Stimulated activated CD4-positive, alpha-beta T cell treated with anti-CD3 and anti-CD28 coated beads, Interleukin-2, amount 100 ng/mL, for 48 hours (primary cell): Measurements from ENCODE around the gene MTCH1.

ENCODE experiments used
- DNase-seq, 2 donors: peaks; one replicate each; pipeline ENCODE4 v3.0.0-alpha.2; 2020

The MTCH1 gene, protein sequence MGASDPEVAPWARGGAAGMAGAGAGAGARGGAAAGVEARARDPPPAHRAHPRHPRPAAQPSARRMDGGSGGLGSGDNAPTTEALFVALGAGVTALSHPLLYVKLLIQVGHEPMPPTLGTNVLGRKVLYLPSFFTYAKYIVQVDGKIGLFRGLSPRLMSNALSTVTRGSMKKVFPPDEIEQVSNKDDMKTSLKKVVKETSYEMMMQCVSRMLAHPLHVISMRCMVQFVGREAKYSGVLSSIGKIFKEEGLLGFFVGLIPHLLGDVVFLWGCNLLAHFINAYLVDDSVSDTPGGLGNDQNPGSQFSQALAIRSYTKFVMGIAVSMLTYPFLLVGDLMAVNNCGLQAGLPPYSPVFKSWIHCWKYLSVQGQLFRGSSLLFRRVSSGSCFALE

DNA sequence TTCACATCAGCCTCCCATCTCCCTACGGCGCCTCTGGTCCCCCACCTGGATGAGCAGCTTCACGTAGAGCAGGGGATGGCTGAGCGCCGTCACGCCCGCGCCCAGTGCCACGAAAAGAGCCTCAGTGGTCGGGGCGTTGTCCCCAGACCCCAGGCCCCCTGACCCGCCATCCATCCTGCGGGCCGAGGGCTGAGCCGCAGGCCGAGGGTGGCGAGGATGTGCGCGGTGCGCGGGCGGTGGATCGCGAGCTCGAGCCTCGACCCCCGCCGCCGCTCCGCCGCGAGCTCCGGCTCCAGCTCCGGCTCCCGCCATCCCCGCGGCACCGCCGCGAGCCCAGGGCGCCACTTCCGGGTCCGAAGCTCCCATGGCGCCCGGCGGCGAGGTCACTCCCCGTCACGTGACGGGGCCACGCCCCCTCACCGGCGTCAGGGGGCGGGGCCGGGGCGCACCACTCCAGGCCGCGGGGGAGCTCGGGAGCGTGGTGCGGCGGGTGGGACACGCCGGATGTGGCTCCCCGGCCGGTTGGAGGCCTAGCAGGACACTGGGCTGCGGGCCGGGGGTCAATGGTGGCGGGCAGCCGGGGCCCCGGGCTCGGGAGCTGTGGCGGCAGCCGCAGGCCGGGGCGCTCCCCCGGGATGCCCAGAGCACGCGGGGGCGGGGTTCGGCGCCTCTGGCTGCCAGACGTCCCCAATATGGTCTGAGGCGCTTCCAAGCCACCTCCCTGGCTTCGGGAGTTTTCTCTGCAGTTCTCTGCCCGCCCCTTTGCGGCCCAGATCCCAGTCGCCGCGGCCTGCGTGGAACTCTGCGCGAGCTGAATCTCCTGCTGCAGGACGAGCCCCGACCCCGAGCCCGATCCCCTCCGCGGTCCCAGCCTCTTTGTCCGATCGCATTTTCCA is at the start of gene MTCH1:
MTCH1 (minus strand) TSS at position 389 of the 896 bp plus-strand sequence; CDS start at position 366, 23 bp downstream.
- peak; percentile 85 to 89 for DNase-seq

DNA sequence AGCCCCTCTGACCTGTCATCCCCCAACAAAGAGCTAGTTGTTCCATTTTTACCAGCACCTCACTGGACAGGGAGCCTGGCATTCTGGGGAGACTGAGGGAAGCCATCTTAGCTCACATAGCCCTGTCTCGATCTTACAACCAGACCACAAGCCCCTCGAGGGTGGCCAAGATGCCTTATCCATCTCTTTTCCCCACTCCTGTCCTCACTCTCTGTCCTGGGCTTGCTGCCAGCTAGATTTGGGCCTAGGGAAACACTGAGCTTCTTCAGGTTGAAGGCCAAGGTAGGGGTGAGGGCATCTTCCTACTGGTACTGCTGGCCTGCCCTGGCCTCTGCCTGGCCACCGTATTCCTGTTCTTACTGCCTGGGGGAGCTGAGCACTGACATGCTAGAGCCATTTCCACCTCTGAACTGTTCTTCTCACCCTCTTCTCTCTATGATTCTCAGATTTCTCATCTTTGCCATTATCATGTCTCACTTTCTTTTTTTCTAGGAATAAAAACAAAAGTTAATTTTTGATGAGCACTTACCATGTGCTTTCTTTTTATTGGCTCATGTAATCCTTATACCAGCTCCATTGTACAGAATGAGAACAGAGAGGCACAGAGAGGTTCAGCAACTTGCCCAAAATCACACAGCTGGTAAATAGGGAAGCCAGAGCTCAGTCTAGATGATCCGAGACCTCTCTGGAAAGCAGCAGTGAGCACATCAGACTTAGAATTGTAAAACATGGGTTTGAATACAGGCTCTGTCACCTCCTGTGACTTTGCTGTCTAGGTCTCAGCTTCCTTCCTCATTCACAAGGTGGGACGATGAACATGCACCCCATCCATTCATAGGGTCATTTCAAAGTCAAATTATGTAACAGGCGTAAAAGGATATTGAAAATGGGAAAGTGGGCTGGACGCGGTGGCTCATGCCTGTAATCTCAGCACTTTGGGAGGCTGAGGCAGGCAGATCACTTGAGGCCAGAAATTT is 48.1 kb upstream of the MTCH1 start:
- DNase-seq, result no peak

DNA sequence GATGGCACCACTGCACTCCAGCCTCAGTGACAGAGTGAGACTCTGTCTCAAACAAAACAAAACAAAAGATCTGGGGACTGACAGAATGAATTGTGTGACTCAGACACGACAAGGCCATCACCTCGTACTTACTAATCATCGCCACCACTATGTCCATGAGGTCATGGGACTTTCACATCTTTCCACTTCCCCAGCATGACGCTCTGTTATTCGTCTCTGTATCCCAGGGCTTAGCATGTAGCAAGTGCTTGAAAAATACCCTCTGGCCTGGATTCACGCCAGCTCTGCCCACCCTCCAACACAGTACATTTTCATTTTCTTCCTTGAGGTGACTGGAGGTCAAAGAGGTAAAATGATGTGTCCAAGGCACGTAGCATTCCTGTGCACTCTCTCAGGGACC is 47.3 kb upstream of the MTCH1 start:
- DNase-seq, result peak; percentile 41 to 44

DNA sequence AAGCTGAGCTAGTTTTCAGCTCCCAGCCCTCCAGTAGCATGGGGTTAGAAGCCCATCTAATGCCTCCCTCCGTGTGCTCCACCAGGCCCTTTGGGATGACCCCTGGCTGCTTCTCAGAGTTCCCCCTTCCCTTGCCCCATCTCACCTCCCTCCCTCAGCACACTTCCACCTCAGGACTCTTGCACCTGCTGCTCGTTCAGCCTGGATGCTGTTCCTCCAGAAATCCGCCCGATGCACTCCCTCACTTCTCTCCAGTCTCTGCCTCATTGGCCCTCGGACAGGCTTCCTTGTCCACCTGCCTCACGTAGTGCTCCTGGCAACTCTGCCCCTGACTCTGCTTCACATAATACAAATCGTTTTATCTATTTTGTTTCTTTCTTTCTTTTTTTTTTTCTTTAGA is 46.2 kb upstream of the MTCH1 start:
- DNase-seq, result no peak

DNA sequence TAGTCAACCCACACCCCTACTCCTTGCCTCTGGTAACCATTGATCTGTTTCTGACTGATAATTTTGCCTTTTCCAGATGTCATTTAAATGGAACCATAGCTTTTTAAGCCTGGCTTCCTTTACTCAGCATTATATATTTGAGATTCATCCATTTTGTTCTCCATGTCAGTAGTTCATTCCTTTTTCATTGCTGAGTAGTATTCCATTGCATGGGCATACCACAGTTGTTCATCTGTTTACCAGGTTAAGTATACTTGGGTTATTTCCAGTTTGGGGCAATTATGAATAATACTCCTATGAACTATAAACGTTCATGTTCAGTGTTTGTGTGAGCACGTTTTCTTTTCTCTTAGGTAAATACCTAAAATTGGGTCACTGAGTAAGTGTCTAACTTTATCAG is 44.6 kb upstream of the MTCH1 start:
- DNase-seq, result no peak

DNA sequence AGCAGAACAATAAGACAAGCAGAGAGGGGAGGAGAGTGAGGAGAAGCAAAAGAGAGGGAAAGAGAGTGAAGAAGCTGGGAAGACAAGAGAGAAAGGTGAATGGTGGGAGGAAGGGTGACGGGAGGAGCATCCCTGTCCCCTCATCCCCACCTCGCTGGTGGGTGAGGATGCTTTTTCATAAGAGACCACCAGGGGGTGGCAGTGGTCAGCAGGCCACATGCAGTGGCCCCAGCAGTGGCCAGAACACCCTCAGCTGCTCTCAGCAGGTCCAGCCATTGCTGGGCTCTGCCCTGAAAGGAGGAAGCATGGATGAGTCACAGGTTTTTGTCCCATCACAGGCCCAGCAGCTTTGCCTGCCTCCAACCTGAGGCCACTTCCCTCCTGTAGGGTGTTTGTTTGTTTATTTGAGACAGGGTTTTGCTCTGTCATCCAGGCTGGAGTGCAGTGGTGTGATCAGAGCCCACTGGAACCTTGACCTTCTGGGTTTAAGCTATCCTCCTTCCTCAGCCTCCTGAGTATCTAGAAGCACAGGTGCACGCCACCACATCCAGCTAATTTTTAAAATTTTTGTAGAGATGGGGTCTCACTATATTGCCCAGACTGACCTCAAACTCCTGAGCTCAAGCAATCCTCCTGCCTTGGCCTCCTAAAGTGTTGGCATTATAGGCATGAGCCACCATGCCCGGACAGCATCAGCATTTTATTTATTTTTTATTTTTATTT is 43.4 kb upstream of the MTCH1 start:
- peak in 1 of 2 donors; percentile 50 for DNase-seq

DNA sequence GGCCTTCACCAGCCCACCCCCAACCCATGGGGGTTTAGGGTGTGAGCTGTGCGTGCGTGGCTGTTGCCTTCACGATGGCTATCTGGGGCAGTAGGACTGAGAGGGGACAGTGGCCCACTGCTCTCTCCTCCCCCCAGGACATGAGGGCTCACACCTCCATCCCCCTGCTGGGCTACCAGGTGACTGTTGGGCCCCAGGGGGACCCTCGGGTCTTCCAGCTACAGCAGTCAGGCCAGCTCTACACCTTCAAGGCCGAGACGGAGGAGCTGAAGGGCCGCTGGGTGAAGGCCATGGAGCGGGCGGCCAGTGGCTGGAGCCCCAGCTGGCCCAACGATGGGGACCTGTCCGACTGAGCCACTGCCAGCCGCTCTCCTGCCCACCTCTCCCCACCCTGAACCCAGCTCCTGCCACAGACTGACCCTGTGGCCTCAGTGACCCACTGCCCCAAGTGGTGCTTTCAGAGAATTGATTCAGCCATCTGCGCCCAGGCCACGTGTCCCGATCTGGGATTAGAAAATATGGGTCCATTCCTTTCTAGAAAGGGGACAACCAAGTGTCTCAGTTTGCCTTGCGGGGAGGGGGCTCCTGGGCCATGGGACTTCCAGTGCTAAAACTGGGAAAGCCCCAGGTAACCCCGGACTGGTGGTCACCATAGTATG is 41.9 kb upstream of the MTCH1 start:
- DNase-seq, result no peak

DNA sequence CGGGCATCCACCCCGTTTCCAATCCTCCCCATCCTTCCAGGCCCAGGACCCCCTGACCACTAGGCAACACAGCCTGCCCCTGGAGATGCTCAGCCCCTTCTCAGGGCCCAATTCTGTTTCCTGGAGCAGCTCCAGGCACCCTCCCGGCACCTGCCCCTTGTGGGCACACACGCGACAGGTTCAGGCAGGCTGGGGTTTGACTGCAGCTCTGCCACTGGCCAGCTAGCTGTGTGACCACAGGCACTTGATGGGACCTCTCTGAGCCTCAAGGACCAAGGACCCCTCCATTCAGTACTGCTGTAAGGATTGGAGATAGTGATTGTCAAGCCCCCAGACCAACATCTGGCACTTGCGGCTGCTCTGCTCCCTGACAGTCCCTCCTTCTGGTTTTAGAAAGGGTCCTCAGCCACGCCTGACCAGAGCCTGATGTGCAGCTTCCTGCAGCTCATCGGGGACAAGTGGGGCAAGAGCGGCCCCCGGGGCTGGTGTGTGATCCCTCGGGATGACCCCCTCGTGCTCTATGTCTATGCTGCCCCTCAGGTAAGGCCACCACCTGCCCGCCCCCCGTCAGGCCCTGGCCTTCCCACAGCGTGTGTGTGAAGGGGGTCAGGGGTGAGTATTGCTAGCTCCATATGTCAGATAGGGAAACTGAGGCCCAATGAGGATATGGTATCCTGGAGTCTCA is 41.2 kb upstream of the MTCH1 start:
- DNase-seq, result no peak

DNA sequence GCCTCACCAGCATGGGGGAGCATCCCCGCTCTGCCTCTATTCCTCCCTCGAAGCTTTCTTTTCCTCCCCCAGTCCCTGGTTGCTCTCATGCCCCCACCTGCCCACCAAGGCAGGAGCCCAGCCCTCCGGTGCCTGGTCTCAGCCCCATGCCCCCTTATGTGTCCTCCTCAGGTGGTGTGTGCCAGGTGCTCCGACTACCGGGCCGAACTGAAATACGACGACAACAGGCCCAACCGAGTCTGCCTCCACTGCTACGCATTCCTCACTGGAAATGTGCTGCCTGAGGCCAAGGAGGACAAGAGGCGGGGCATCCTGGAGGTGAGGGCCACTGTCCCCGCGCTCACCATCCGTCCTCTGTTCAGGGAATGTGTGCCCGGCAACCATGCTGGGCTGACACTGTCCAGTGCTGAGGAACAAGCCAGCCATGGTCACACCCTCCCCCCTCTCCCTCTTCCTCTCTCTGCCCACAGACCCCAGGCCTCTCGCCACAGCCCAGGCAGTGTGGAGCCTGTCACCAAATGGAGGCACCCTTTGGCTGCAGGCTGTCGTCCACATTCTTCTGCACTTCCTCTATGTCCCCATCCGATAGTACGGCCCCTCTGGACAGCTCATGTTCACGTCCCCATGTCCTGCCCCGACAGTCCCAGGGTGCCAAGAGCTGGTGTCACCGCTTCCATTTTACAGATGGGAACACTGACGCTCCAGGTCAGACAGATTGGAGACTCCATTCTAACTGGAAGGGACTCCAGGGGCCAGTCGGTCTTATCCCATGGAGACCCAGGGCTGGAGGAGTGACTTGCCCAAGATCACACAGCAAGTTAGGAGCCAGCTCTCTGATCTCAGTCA is 39.8 kb upstream of the MTCH1 start:
- no peak for DNase-seq

DNA sequence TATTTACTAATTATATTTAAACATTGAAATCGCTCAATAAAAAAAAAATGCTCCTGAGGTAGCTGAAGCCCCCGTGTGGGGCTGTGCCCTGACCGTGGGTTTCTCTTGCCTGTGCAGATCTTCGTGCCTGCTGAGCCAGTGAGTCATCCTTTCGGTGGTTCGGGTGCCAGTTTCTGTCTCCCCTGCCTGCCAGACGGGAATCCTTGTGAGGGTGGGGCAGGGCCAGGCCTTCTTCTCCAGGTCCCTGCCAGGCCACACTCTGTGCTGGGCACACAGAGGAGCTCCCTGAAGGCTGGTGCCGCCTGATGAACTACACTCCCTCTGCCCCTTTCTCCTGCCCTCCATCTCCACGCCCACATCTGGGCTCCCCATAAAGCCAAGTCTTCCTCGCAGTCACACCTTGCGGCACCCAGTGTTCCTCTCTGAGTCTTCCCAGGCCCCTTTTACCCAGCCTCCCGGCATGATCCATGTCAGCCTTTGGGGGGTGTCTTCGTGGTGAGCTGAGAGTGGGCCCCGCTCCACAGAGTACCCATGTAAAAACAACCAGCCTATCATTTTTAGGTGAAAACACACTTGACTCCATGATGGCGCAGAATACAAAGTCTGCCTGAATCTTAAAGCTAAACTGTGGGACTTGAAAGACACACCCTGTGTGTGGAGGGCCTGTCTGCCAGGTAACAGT is 38.8 kb upstream of the MTCH1 start:
- peak in 1 of 2 donors; percentile 53 for DNase-seq

DNA sequence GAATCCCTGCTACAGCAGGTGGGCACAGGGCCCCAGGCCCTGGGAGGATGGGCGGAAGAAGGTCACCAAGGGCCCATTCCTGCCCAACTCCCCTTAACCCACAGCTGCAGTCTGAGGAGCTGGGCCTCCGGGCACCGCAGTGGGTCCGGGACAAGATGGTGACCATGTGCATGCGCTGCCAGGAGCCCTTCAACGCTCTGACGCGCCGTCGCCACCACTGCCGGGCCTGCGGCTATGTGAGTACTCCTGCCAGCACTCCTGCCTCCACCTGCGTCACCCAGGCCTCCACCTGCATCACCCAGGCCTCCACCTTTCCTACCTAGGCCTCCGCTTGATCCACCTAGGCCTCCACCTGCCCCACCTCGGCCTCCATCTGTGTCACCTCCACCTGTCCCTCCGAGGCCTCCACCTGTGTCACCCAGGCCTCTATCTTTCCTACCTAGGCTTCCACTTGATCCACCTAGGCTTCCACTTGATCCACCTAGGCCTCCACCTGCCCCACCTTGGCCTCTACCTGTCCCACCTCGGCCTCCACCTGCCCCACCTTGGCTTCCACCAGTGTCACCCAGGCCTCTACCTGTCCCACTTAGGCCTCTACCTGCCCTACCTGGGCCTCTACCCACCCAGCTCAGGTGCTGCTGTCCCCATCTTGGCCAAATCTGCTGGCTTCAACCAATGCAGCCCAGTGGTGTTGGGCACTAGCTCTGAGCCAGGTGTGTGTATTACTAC is 36.3 kb upstream of the MTCH1 start:
- no peak for DNase-seq

DNA sequence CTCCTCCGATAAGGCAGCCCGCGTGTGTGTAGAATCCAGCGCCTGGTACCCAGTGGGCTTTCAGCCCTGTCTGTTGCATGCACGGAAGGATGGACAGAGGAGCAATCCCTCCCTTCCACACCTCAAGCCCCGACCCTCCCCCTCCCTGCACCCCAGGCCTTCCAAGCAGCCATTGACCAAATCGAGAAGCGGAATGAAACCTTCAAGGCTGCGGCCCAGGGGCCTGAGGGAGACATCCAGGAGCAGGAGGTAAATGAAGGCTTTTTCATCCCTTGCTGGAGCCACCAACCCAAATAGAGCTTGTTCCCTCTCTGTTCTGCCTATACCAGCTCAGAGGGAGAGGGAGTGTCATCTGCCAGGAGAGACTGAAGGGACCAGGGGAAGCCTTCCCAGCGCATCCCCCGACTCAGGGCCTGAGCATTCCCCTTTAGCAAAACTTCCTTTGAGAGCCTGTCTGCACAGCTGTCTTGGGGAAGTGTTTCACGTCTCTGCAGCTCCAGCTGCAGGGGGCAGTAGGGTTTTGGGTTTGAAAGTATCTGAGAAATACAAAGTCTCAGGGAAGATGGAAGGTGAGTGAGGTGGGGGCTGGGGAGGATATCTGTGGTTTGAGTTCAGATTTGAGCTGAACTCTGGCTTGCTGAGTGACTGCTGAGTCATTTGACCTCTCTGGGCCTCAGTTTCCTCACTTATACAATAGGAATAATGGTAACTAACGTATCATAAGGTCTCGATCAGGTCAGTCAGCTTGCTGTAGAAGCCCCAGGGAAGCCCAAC is 35.5 kb upstream of the MTCH1 start:
- peak; percentile 54 to 60 for DNase-seq

DNA sequence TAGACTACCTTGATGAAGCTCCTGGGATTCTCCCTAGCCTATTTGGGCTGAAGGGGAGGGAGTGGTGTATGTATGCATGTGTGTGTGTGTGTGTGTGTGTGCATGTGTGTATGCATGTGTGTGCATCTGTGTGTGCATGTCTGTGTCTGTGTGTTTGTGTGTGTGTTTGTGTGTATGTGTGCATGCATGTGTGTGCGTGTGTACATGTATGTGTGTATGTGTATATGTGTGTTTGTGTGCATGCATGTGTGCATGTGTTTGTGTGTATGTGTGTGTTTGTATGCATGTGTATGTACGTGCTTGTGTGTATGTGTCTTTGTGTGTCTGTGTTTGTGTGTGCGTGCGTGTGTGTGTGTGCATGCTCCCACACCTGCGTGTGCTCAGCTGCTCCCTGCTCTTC is 34.8 kb upstream of the MTCH1 start:
- no peak for DNase-seq

DNA sequence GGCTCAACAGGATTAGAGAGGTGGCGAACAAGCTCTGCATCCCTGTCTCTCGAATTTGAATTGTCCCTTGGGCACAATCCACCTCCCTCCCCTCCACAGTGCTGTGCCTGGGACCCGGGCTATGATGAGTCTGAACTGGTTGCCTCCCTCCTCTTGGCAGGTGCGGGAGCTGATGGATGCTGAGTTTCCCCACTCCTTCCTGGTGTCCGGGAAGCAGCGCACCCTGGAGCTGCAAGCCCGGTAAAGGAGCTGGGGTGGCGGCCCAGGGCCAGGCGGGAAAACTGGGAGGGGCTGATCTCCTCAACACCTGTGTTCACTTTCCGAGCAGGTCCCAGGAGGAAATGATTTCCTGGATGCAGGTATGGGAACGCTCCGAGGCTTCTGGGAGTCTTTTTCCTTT is 34.4 kb upstream of the MTCH1 start:
- no peak for DNase-seq

DNA sequence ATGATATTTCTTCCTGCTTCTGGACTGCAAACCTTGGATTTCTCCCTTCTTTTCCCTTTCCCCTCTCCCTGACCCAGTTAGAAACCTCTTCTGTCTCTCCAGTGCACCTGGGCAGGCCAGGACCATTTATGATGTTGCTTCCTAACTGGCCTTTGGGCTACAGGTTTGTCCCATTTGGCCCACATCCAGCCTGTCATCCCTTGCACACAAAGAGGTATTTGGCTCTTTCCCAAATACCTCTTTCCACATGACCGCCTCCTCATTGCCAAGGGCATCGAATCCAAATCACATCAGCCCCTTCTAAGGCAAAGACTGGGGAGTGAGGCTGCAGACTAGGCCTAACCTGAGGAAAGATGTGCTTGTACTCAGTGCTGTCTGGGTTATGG is 33.1 kb upstream of the MTCH1 start:
- DNase-seq, result no peak

DNA sequence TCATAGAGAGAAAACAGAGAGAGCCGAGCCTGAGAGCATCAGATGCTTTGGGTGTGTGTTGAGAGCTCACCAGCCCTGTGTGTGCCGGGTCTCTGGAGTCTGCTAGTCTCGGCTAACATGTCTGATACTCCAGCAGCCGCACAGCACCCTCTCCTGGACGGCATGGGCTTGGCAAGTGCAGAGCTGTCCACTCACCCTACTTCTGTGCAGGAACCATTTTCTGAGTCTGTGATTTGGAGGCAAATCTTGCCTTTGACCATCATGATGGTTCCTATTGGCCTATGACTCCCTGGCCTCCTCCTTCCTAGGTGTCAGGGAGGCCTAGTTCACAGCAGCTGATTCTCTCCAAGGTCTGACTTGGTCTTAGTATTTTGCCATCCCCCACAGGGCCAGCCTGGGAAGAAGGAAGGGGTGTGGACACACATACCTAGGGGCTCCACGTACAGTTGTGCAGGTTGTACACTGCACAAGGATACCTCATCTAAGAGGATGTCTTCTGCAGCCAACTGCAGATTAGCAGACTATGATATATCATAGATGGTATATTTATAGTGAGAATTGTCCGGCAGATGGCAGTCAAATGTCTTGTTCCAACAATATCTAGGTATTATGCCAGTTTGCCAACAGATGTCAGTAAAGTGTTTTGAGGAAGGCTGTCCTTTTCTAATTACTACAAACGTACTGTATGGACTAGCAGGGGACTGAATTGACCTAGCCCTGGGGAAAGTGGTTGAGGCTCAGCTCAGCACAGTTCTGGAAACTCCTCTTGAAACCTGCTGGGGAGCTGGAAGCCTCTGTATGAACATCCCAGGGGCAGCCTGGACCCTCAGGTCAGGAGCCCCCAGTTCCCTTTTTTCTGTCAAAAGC is 32.4 kb upstream of the MTCH1 start:
- peak; percentile 86 to 87 for DNase-seq
